CD4-positive, alpha-beta T cell treated with Interleukin-17A for 4 hours (primary cell): ENCODE data around the gene EXOSC10.
"Not testable (repeated sequence)": the region's sequence is repeated elsewhere in the genome, so short reads cannot be mapped to it uniquely, and the experiment has no call there.

Experiments used
- DNase-seq: peaks from one replicate; pipeline ENCODE4 v3.0.0-alpha.2; 2020; ENCODE audit warnings: mixed read lengths

Gene EXOSC10

DNA sequence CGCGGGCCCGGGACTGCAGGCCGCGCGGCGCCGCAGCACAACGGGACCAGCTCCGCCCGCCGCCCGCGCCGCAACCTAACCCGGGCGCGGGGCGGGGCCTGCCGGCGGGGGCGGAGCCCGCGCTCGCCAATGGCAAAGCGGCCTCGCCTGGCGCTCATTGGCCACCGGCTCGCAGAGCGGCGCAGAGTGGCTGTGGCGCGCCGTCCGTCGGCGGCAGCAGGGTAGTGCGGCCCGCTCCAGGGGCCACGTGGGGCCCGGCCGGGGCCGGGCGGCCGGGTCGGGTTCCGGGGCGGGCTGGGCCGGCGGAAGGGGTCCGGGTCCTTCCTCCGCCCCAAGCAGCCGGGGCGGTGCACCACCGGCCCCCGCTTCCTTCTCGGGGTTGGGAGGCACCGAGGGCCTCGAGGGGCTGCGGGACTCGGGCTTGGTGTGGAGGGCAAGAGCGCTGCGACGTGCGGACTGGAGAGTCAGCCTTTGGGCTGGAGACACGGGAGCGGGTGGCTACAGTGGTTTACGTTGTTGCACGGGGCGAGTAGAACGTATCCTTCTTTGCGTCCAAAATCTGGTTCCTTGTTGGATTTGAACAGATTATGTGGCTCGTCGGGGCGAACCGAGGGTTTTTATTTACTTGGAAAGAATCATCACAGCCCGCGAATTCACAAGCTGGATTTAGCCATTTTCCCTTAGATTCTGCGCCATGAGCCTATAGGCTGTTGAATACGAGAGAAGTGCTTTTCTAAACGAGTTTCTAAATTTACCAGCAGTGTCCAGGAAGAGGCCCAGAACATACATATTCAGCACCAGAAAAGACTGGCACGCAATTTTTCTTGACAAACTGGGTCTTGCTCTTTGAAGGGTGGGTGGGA is 39.5 kb downstream of the EXOSC10 start, which contains the start of gene SRM:
TSS of gene SRM (minus strand) at position 51 of the 863 bp plus-strand sequence. CDS start 75 bp downstream, outside the sequence.
- DNase-seq: peak; percentile 94

GRCh38 chr1:11059155-11059967 is 40.3 kb downstream of the EXOSC10 start:
- DNase-seq: no peak

- no peak for DNase-seq
Observed at GRCh38 chr1:11058595-11059154, 41.0 kb downstream of the EXOSC10 start.

- DNase-seq: no peak
Observed at GRCh38 chr1:11058026-11058425, 41.6 kb downstream of the EXOSC10 start.

GRCh38 chr1:11057477-11057876 is 42.2 kb downstream of the EXOSC10 start:
- DNase-seq: no peak

DNA sequence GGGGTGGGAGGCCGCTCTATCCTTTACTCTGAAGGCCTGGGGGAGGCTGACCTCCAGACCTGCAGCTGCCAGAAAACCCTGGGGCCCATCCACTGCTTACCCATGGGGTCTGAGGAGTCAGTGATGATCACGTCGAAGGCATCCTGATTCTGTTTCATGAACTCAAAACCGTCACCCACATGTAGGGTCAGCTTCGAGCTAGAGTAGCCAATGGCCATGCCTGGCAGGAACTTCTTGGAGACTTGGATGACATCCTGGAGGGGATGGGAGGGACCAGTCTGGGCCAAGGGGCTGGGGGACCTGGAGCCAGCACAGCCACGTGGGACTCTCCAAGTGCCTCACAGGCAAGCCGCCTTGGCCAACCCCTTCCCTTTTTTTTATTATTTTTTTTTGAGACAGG is 43.2 kb downstream of the EXOSC10 start:
- no peak for DNase-seq

DNA sequence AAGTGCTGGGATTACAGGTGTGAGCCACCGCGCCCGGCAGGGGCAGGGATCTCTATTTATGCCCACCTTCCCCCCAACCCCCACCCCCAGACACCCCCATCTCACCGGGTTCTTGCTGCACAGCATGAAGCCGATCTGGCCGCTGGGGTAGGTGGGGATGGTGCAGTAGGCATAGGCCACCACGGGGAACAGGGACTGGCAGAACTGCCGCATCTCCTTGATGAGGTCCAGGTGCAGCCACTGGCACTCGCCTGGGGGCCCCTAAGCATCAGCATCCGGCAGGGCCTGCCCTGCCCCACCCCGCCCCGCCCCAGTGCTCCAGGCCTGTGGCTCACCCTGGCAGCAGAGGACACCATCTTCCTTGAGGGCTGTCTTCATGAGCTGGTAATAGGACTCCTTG is 44.0 kb downstream of the EXOSC10 start:
- no peak for DNase-seq

DNA sequence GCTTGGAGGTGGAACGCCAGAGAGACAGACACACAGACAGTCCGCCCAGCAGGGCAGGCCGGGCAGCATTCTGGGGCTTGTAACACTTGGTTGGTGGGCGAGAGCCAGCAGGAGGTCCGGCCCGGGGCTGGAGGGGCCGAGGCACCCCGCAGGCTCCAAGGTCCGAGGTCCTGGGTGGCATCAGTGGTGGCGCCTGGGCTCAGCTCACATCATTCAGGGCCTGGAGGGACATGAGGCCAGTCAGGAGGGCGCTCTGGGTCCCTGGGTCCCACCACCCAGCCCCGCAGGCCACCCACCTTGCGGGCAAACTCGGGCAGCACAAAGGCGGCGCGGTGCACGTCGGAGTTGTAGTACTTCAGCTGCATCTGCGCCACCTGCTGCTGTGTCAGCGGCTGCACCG is 45.0 kb downstream of the EXOSC10 start:
- DNase-seq: no peak

DNA sequence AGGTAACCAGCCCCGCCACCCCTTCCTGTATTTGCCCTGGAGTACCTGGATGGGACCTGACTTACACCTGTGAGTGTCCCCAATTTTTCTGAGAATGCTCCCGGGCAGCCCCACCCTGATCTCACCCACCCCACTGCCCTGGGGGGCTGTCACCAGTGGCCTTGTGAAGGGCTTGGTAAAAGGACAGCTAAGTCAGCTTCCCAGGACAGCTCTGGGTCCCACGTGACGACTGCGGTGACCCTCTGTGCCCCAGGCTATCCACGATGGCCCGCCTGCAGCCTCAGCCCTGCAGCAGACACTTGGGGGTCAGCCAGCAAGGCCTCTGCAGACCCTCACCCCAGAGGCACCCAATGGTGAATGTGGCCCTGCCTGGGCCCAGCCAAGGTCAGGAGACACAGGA is 45.5 kb downstream of the EXOSC10 start:
- DNase-seq: no peak

DNA sequence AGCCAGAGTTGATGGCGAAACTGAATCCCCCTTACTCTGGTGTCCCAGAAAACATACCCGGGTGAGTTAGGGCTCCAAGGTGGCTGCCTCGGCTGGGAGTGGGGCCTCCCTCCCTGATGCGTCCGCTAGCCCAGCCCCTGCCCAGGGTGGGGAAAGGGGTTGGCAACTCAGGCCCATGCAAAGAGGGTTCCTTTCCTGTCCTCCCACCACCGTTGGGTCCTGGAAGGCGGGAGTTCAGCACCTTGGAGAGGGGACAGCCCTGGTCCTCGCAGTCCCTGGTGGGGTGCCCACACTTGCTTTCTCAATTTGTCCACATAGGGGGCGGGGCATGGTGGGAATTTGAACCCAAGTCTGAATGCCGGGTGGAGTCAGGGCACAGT is 45.9 kb downstream of the EXOSC10 start:
- DNase-seq: no peak

- DNase-seq: no peak
Observed at GRCh38 chr1:11052839-11053757, 46.6 kb downstream of the EXOSC10 start.

DNA sequence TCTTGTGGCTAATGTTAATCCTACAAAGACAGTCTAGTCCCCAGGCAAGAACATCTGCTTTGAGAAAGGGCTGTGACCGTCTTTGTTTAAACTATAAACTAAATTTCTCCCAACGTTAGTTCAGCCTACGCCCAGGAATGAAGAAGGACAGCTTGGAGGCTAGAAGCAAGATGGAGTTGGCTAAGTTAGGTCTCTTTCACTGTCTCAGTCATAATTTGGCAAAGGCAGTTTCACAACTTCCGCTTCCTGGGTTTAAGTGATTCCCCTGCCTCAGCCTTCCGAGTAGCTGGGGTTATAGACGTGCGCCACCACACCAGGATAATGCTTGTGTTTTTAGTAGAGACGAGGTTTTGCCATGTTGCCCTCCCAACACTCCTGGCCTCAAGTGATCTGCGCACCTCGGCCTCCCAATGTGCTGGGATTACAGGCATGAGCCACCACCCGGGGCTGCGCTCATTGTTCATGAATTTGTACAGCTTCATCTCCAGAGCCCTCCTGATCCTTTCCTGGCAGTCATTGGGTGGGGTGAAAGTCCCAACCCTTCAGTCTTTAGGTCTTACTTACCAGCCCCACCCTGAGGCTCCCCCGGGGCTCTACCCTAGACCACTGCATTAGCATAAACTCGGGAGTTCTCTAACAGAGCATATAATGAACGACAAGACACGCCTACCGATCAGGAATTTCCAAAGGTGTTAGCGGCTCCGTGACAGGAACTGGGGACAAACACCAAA is 47.7 kb downstream of the EXOSC10 start:
- DNase-seq: no peak

DNA sequence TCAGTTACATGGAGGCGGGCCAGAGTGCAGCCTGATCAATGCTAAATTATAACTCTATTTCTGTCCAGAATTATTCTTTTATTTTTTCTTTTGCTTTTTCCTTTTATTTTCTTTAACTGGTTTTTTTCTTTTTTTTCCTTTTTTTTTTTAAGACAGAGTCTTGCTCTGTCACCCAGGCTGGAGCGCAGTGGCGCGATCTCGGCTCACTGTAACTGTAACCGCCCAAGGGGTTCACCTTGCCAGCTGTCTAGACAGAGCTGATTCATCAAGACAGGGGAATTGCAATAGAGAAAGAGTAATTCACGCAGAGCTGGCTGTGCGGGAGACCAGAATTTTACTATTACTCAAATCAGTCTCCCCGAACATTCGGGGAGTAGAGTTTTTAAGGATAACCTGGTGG is 48.5 kb downstream of the EXOSC10 start:
- not testable (repeated sequence) for DNase-seq

- no peak for DNase-seq
Observed at GRCh38 chr1:11046625-11047365, 52.9 kb downstream of the EXOSC10 start, which contains the start of gene MASP2. Gene MASP2 (minus strand): TSS chr1:11047239. CDS start chr1:11047207, 32 bp downstream.

DNA sequence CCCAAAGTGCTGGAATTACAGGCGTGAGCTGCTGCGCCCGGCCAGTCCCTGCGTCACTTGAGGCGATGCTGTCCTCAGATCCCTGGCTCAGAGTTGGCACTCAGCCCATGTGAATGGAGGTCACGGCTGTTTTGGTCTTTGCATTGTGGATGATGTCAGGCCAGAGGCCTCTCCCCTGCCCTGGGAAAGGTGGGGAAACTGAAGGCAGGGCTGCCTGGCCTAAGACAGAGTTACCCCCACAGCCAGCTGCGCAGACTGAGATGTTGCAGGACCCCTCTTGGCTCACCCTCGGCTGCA is 53.5 kb downstream of the EXOSC10 start:
- no peak for DNase-seq

DNA sequence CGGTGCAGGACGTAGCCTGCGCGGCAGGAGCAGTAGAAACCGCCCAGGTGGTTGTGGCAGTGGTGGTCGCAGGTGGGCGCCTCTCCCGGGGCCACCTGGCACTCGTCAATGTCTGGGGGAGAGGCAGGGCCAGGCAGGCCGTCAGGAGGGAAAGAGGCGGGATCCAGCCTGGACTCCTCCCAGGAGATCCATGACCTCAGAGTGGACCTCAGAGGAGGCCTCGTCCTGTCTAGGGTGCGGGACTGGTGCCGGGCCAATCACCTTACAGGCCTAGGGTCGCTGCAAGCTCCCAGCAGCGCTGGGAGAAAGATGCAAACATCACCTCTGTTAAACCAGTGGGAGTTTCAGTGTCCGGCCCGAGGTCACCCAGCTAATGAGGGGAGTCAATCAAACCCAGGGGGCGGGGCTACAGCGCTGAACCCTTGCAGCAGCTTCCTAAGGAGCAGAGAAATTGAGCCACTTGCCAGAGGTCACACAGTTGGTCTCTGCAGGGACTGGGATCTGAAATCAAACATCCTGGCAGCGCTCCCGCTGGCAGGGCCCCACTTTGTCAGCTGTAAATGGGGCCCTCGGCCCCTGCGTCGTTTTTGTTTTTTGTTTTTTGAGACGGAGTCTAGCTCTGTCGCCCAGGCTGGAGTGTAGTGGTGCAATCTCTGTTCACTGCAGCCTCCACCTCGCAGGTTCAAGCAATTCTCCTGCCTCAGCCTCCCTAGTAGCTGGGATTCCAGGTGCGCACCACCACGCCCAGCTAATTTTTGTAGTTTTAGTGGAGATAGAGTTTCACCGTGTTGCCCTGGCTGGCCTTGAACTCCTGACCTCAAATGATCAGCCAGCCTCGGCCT is 54.0 kb downstream of the EXOSC10 start:
- no peak for DNase-seq

GRCh38 chr1:11044849-11045427 is 54.7 kb downstream of the EXOSC10 start:
- DNase-seq: no peak

- DNase-seq: no peak
Observed at GRCh38 chr1:11044086-11044848, 55.4 kb downstream of the EXOSC10 start.
